Measurements from ENCODE around the gene GRAMD1A. TPM values are rescaled to one million over a fixed set of nuclear protein-coding genes. Genes with fewer than 3 reads are reported as not detected.

Gene GRAMD1A
- total RNA-seq, 1 experiment from 2014 or later = 75.4 TPM

DNA sequence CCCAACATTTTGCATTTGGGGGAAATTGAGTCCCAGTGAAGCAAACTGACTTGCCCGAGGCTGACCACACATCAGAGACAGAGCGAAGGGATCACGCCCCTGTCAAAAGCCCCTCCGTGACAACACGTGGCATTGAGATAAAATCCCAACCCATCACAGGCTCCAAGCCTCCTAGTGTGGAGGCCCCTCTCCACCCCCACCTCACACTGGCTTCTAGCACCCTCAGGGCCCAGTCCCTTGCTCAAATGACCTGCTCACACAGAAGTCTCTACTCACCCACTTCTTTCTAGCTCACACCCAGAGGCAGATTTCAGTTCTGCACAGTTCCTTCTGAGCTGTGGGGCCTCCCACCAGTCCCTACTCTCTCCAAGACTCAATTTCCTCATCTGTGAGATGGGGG lies 51.7 kb downstream of the GRAMD1A start:
- H3K79me2 ChIP-seq (ENCODE audit: insufficient read depth, low read length) = no peaks in the 10 kb centered on the region
- DNase-seq (ENCODE audit: low read depth, low spot score) = no peak
- no peak overlapping the region for H3K4me3 ChIP-seq (replicated peaks in 1 of 2; ENCODE audit: low read depth in 1 of 2, low read length in 2 of 2)
- BruUV-seq (replicated peaks) = no TSS peak
- H3K4me1 ChIP-seq (ENCODE audit: control insufficient read depth in 1 of 2, insufficient read depth in 2 of 2, low read length in 2 of 2) = peaks cover 0 to 8% of the 10 kb centered on the region in 2 experiments; a peak in 2 of 4 replicates
- CTCF ChIA-PET = no interaction called here
- no peak overlapping the region for H3K4me2 ChIP-seq (ENCODE audit: low read length)
- no peaks in the 10 kb centered on the region for H3K36me3 ChIP-seq (ENCODE audit: control insufficient read depth in 1 of 2, insufficient read depth in 2 of 2, low read length in 2 of 2)
- no peak for ATAC-seq
- POLR2A ChIA-PET = no interaction called here
- H2AFZ ChIP-seq (ENCODE audit: low read depth, low read length, poor library complexity, severe bottlenecking) = no peak overlapping the region
- H3K9ac ChIP-seq (ENCODE audit: low read length) = no peak overlapping the region
- no peaks in the 10 kb centered on the region for H3K9me3 ChIP-seq (ENCODE audit: control insufficient read depth in 1 of 2, insufficient read depth in 1 of 2, low read depth in 1 of 2, low read length in 2 of 2)
- RAD21 ChIA-PET (ENCODE audit: low non-redundant PET in 1 of 2, low total read pairs in 2 of 2, uncharacterized antibody in 2 of 2, unreplicated experiment in 2 of 2) = no interaction called here
- H3K27me3 ChIP-seq (ENCODE audit: insufficient read depth, low read length) = no peaks in the 10 kb centered on the region
- no peaks in the 10 kb centered on the region for H3K9me2 ChIP-seq (ENCODE audit: insufficient read depth)
- intact Hi-C loops (cut with micrococcal nuclease) = no loop called here
- no peaks in the 10 kb centered on the region for H4K20me1 ChIP-seq (ENCODE audit: insufficient read depth)
- no peak overlapping the region for H3K27ac ChIP-seq (ENCODE audit: low read depth, low read length)
- TF ChIP-seq EZH2phosphoT487 (IDR thresholded peaks at IDR 0.05; ENCODE audit: borderline replicate concordance) = no peak
- TF ChIP-seq, protein P1, sequence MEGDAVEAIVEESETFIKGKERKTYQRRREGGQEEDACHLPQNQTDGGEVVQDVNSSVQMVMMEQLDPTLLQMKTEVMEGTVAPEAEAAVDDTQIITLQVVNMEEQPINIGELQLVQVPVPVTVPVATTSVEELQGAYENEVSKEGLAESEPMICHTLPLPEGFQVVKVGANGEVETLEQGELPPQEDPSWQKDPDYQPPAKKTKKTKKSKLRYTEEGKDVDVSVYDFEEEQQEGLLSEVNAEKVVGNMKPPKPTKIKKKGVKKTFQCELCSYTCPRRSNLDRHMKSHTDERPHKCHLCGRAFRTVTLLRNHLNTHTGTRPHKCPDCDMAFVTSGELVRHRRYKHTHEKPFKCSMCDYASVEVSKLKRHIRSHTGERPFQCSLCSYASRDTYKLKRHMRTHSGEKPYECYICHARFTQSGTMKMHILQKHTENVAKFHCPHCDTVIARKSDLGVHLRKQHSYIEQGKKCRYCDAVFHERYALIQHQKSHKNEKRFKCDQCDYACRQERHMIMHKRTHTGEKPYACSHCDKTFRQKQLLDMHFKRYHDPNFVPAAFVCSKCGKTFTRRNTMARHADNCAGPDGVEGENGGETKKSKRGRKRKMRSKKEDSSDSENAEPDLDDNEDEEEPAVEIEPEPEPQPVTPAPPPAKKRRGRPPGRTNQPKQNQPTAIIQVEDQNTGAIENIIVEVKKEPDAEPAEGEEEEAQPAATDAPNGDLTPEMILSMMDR (IDR thresholded peaks at IDR 0.05 in 2 of 3, conservative IDR thresholded peaks at IDR 0.05 in 1 of 3; ENCODE audit: borderline replicate concordance in 1 of 3, insufficient read depth in 1 of 3, low read depth in 2 of 3, low read length in 2 of 3) = no peak
- TF ChIP-seq, protein P2, sequence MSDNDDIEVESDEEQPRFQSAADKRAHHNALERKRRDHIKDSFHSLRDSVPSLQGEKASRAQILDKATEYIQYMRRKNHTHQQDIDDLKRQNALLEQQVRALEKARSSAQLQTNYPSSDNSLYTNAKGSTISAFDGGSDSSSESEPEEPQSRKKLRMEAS (IDR thresholded peaks at IDR 0.05) = no peak

DNA sequence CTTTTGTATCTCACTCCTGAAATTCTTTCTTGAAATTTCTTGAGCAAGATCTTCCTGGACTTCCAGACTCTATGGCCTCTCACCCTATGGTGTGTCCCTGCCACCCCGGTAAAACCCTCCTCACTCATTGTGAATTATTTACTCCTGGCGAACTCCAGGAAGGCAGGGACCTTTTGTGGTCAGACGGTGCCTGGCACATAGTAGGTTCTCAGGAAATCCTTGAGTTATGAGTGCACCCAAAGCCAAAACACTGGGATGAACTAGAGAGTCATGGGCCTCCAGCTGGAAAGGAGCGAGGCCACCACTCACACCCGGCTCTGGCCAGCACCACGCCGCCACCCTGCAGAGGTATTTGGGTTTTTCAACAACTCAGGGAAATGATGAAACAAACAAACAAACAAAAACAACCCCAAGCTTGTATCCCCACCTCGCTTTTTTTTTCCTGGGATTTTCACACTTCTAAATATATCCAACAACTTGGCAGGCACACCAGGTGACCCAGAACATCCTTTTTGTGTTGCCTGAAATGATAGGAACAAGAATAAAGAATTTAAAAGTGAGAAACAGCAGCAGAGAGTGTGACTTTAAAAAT lies 52.6 kb downstream of the GRAMD1A start:
- no peak overlapping the region for H3K4me3 ChIP-seq (replicated peaks in 1 of 2; ENCODE audit: low read depth in 1 of 2, low read length in 2 of 2)
- H3K36me3 ChIP-seq (ENCODE audit: control insufficient read depth in 1 of 2, insufficient read depth in 2 of 2, low read length in 2 of 2) = no peaks in the 10 kb centered on the region
- peaks cover 0 to 8% of the 10 kb centered on the region in 2 experiments; a peak in 2 of 4 replicates for H3K4me1 ChIP-seq (ENCODE audit: control insufficient read depth in 1 of 2, insufficient read depth in 2 of 2, low read length in 2 of 2)
- DNase-seq (ENCODE audit: low read depth, low spot score) = no peak
- ATAC-seq = no peak
- no TSS peak for BruUV-seq (replicated peaks)
- no peak overlapping the region for H3K9ac ChIP-seq (ENCODE audit: low read length)
- H3K79me2 ChIP-seq (ENCODE audit: insufficient read depth, low read length) = no peaks in the 10 kb centered on the region
- no peak for TF ChIP-seq TCF7L2 (IDR thresholded peaks at IDR 0.05; ENCODE audit: borderline replicate concordance, extremely low read depth, insufficient read depth, insufficient read length)
- H3K27me3 ChIP-seq (ENCODE audit: insufficient read depth, low read length) = no peaks in the 10 kb centered on the region
- POLR2A ChIA-PET = no interaction called here
- intact Hi-C loops (cut with micrococcal nuclease) = no loop called here
- no peaks in the 10 kb centered on the region for H4K20me1 ChIP-seq (ENCODE audit: insufficient read depth)
- H3K27ac ChIP-seq (ENCODE audit: low read depth, low read length) = no peak overlapping the region
- CTCF ChIA-PET = no interaction called here
- no peak overlapping the region for H3K4me2 ChIP-seq (ENCODE audit: low read length)
- no peak overlapping the region for H2AFZ ChIP-seq (ENCODE audit: low read depth, low read length, poor library complexity, severe bottlenecking)
- RAD21 ChIA-PET (ENCODE audit: low non-redundant PET in 1 of 2, low total read pairs in 2 of 2, uncharacterized antibody in 2 of 2, unreplicated experiment in 2 of 2) = no interaction called here
- H3K9me3 ChIP-seq (ENCODE audit: control insufficient read depth in 1 of 2, insufficient read depth in 1 of 2, low read depth in 1 of 2, low read length in 2 of 2) = no peaks in the 10 kb centered on the region
- H3K9me2 ChIP-seq (ENCODE audit: insufficient read depth) = no peaks in the 10 kb centered on the region
